ENCODE measurements around the gene ELN.

GRCh38 chr7:74082770-74083116 is 54.8 kb downstream of the ELN start:
- no peak for TF ChIP-seq RAD21 (IDR thresholded peaks at IDR 0.05; ENCODE audit: low read length)
- no peak for TF ChIP-seq CTCF (conservative IDR thresholded peaks at IDR 0.05; ENCODE audit: low read depth, low read length)
- TF ChIP-seq BHLHE40 (IDR thresholded peaks at IDR 0.05; ENCODE audit: low read depth, low read length), result no peak
- TF ChIP-seq, protein P1, sequence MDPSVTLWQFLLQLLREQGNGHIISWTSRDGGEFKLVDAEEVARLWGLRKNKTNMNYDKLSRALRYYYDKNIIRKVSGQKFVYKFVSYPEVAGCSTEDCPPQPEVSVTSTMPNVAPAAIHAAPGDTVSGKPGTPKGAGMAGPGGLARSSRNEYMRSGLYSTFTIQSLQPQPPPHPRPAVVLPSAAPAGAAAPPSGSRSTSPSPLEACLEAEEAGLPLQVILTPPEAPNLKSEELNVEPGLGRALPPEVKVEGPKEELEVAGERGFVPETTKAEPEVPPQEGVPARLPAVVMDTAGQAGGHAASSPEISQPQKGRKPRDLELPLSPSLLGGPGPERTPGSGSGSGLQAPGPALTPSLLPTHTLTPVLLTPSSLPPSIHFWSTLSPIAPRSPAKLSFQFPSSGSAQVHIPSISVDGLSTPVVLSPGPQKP (IDR thresholded peaks at IDR 0.05; ENCODE audit: borderline replicate concordance, low read depth, low read length), result no peak
- no peak for TF ChIP-seq RCOR1 (IDR thresholded peaks at IDR 0.05; ENCODE audit: insufficient replicate concordance, low read length)
- TF ChIP-seq POLR2A (IDR thresholded peaks at IDR 0.05; ENCODE audit: low read depth, low read length), result no peak
- no peak for TF ChIP-seq CEBPB (IDR thresholded peaks at IDR 0.05; ENCODE audit: low read depth, low read length)
- TF ChIP-seq CHD1 (IDR thresholded peaks at IDR 0.05; ENCODE audit: low read depth, low read length), result no peak
- no peak for TF ChIP-seq SMC3 (IDR thresholded peaks at IDR 0.05; ENCODE audit: low read depth, low read length)
- no peak for TF ChIP-seq RFX5 (IDR thresholded peaks at IDR 0.05; ENCODE audit: low read depth, low read length)
- TF ChIP-seq, protein P2, sequence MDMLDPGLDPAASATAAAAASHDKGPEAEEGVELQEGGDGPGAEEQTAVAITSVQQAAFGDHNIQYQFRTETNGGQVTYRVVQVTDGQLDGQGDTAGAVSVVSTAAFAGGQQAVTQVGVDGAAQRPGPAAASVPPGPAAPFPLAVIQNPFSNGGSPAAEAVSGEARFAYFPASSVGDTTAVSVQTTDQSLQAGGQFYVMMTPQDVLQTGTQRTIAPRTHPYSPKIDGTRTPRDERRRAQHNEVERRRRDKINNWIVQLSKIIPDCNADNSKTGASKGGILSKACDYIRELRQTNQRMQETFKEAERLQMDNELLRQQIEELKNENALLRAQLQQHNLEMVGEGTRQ (IDR thresholded peaks at IDR 0.05; ENCODE audit: low read depth, low read length), result no peak

Measured in IMR-90 (cell line).